Epithelial cell of esophagus (primary cell): Measurements from ENCODE around the gene COG6.

ENCODE experiments used
- DNase-seq: peaks from one replicate; pipeline ENCODE4 v3.0.0; 2010; ENCODE audit warnings: low read depth
- H3K4me3 ChIP-seq: 2 replicates; pipeline ENCODE4 v1.5.1; 2011; ENCODE audit warnings: mild to moderate bottlenecking, low read length, control low read depth
- TF ChIP-seq, protein P1 (sequence below): IDR thresholded peaks from 2 replicates; pipeline ENCODE4 v1.5.1; 2011; ENCODE audit warnings: low read depth, mild to moderate bottlenecking, low read length, control low read depth, inconsistent platforms; ENCODE audit not compliant: insufficient read depth; ENCODE audit errors: missing control alignments

The COG6 gene

DNA sequence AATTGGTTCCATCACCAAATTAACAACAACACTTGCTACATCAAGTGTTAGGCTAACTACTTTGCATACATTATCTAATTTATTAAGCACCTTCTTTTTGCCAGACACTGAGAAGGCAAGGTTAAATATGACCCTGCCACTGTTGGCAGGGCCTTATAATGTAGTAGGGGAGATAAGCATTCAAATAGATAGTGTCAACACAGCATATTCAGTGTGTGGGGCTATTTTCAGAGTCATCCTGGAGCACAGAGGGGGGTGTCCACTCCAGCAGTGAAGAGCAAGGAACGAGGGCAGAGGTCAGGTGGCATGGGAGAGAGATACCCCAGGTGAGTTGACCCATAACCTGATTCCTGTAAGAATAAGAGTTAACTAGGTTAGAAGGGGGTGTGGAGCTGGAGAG lies 121.6 kb downstream of the COG6 start:
- TF ChIP-seq, protein P1, sequence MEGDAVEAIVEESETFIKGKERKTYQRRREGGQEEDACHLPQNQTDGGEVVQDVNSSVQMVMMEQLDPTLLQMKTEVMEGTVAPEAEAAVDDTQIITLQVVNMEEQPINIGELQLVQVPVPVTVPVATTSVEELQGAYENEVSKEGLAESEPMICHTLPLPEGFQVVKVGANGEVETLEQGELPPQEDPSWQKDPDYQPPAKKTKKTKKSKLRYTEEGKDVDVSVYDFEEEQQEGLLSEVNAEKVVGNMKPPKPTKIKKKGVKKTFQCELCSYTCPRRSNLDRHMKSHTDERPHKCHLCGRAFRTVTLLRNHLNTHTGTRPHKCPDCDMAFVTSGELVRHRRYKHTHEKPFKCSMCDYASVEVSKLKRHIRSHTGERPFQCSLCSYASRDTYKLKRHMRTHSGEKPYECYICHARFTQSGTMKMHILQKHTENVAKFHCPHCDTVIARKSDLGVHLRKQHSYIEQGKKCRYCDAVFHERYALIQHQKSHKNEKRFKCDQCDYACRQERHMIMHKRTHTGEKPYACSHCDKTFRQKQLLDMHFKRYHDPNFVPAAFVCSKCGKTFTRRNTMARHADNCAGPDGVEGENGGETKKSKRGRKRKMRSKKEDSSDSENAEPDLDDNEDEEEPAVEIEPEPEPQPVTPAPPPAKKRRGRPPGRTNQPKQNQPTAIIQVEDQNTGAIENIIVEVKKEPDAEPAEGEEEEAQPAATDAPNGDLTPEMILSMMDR = no peak
- no peak overlapping the region for H3K4me3 ChIP-seq
- DNase-seq = no peak

DNA sequence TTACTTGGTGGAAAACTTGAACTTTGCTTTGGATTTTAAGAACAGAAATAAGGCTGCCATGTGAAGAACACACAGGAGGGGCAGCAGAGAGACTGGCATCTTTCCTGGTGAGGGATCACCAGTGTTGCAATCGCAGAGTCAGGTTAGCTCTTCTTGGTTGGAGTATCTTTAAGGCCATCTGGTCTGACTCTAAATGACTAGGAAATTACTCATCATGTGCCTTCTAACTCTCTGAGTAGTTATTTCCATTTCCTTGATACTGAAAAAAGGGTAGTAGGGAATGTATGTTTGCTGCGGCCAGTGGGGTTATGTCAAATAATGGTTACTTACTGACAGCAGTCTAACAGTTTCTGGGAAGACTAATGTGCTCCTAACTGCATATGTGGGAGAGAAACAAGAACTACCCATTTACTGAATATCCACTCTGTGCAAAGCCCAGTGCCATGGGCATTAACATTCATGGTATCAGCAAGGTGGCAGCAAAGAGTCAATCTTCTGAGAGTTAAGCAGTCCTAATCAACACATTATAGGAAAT lies 122.1 kb downstream of the COG6 start:
- peak; percentile 94 for DNase-seq
- H3K4me3 ChIP-seq = no peak overlapping the region

DNA sequence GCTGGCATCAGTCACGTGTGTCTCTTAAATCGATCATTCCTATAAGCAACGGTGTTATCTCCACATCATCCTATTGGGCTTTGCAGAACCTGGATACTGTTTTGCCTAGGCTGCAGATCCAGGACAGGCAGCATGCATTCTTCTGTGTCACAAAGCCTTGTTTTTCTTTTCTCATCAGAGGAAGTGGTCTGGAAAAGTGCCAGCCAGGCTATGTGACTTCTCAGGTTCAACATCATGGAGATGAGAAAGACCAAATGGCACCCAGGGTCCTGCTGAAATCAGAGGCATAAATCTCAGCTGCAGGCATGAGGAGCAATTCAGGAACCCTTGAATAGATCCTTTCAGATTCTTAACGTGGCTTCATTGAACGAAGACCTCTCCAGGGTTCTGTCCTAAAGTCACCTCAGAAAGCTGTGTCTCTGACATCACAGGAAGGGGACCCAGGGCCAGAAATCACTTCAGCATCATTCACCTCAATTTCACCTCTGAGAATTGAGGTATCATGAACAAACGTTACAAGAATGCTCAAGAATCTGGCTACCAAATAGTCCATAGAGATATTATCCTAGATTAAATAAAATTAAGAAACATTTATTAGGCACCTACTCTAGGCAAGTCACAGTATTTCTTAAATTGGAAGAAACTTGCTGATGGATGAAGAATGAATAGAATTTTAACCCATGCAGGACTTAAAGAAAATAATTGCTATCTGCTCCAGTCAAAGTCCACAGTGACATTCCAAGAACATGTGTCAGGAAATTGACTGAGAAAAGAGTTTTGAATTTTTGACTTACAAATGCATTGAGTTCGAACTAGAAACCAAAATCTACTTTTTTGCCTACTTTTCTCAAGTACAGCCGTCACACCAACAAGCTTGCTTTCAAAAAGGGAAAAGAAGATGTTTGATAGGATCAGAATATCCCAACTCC lies 124.1 kb downstream of the COG6 start:
- peak; percentile 14 for DNase-seq
- TF ChIP-seq, protein P1 = no peak
- H3K4me3 ChIP-seq = no peak overlapping the region

More for the DNA sequence above, 122.1 kb downstream of the COG6 start:
- TF ChIP-seq, protein P1 = peak; percentile 69

DNA sequence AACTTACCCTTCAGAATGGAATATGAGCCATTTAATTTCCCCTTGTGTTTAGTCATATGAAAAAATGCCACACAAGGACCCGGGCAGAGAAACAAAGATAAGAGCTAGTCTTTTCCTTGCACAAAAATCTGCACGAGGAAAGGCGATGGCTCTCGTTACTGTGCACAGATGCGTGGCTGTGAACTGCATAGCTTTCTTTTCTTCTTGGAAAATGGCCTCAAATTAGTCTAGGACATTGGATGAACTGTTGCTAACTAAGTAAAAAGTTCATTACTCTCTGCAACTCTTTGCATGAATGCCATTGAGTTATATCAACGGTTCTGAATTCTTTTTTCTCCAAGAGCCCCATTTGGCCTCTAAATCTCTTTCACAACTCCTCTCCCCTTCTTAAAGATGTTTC lies 125.2 kb downstream of the COG6 start:
- TF ChIP-seq, protein P1 = no peak

DNA sequence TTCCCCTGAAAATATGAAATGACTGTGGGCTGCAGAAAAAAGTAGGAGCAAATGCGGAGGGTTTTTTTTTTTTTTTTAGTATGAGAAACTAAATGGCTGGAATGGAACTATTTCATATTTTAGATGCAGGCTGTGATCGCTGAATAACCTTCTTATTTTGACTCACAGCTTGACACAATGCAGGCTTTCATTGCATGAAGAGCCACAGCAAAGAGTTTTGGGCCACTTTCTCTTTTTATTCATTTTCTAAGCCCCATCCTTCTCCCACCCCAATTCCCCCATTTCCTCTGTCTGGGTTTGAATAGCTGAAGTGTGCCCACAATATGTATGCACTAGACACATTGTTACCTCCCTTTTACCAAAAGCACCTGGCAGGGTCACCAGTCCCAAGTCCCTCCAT lies 125.9 kb downstream of the COG6 start:
- TF ChIP-seq, protein P1 = no peak
- no peak for DNase-seq

More for the DNA sequence above, 125.2 kb downstream of the COG6 start:
- H3K4me3 ChIP-seq = no peak overlapping the region
- DNase-seq = no peak

DNA sequence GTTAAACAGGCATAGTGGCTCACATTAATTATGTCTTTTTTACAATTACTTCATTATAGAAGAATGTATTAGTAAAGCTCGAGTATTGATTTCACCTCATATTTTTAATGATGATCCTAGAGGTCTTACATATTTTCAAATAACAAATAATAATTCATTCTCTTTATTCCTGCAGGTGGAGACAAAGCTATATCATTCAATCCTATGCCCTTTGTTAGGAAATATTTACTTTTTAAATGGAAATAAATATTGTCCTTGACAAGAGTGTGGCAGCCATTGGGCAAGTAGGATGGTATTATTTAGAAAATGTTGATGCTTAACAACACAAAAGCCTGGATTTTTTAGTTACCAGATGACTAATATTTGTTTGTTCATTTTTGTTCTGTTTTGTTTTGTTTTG lies 127.6 kb downstream of the COG6 start:
- TF ChIP-seq, protein P1 = peak; percentile 12

More for the DNA sequence above, 125.9 kb downstream of the COG6 start:
- no peak overlapping the region for H3K4me3 ChIP-seq

More for the DNA sequence above, 127.6 kb downstream of the COG6 start:
- peak; percentile 39 for DNase-seq
- no peak overlapping the region for H3K4me3 ChIP-seq
